ENCODE results near the gene FOXC1. TPM values are rescaled to one million over a fixed set of nuclear protein-coding genes. Genes with fewer than 3 reads are reported as not detected.

FOXC1 gene
- total and polyA plus RNA-seq, 2 donors (not counting 1 experiment from before 2014, with no cell fraction given), result 0.04 to 0.52 TPM

GRCh38 chr6:1622851-1623768, 13.4 kb downstream of the FOXC1 start:
- peaks cover 63% of the 10 kb centered on the region for H3K27me3 Mint-ChIP-seq
- H3K27ac ChIP-seq (ENCODE audit: low read length in 2 of 2), result no peak overlapping the region
- no peak overlapping the region for H3K9ac ChIP-seq (ENCODE audit: low read length)
- ChIA-PET CTCF (interaction anchor here (1.0 kb wide), 1 partner anchor 481 kb away, joined by 3 read pairs; no protein-coding TSS in a partner anchor), POLR2A (no interaction called here)
- peaks cover 37 to 40% of the 10 kb centered on the region in 2 donors for H3K4me1 ChIP-seq (ENCODE audit: control insufficient read depth in 2 of 2, insufficient read depth in 2 of 2, low read length in 2 of 2)
- WGBS (ENCODE audit: insufficient coverage), result 100% methylated on average over 1 of the region's 8 CpGs
- TF ChIP-seq EZH2 (IDR thresholded peaks at IDR 0.05; ENCODE audit: borderline replicate concordance, insufficient read depth, low read depth, low read length, poor library complexity, severe bottlenecking) (no peak), CTCF (IDR thresholded peaks at IDR 0.05) (no peak)
- DNase-seq, result no peak
- no peak overlapping the region for H3K27ac Mint-ChIP-seq
- intact Hi-C loops (cut with micrococcal nuclease), result loop anchor here (10.0 kb wide), 1 partner anchor 112 kb away; no protein-coding TSS in a partner anchor
- no peak overlapping the region for H3K4me2 ChIP-seq (replicated peaks; ENCODE audit: low read depth, low read length, poor library complexity, severe bottlenecking)
- H3K27me3 ChIP-seq (replicated peaks in 1 of 4; ENCODE audit: control extremely low read depth in 1 of 4, control insufficient read depth in 3 of 4, insufficient read depth in 4 of 4, low read length in 3 of 4), result peaks cover 0 to 84% (median 63%) of the 10 kb centered on the region in 4 experiments
- H3K4me3 Mint-ChIP-seq, result peak overlapping the region; percentile 62
- H3K4me1 Mint-ChIP-seq, result peaks cover 22% of the 10 kb centered on the region
- no peak overlapping the region for H2AFZ ChIP-seq (ENCODE audit: insufficient read depth, low read depth, low read length, poor library complexity, severe bottlenecking)
- no peak overlapping the region for H3K4me3 ChIP-seq (ENCODE audit: control extremely low read depth in 1 of 5, extremely low read depth in 1 of 5, insufficient read depth in 1 of 5, low read depth in 2 of 5, low read length in 4 of 5)
- H3K36me3 ChIP-seq (replicated peaks in 1 of 2; ENCODE audit: control extremely low read depth in 1 of 2, control insufficient read depth in 1 of 2, extremely low read depth in 1 of 2, insufficient read depth in 2 of 2, low read length in 1 of 2), result no peaks in the 10 kb centered on the region
- H3K9me3 ChIP-seq (ENCODE audit: control extremely low read depth in 1 of 3, control insufficient read depth in 2 of 3, insufficient read depth in 1 of 3, low read length in 2 of 3), result peaks cover 0 to 36% (median 0%) of the 10 kb centered on the region in 3 donors
- ATAC-seq (ENCODE audit: low read depth), result no peak
- H4K20me1 ChIP-seq (ENCODE audit: control insufficient read depth, insufficient read depth, low read length, poor library complexity, severe bottlenecking), result no peaks in the 10 kb centered on the region
- H3K9me3 Mint-ChIP-seq (ENCODE audit: insufficient read depth), result no peaks in the 10 kb centered on the region
- H3K79me2 ChIP-seq (ENCODE audit: control insufficient read depth, insufficient read depth, low read length), result no peaks in the 10 kb centered on the region

- Histone ChIP-seq H3K9ac (ENCODE audit: low read length) (no peak overlapping the region), H3K9me3 (ENCODE audit: control extremely low read depth in 1 of 3, control insufficient read depth in 2 of 3, insufficient read depth in 1 of 3, low read length in 2 of 3) (peaks cover 0 to 36% (median 0%) of the 10 kb centered on the region in 3 donors), H3K79me2 (ENCODE audit: control insufficient read depth, insufficient read depth, low read length) (no peaks in the 10 kb centered on the region), H3K27ac (ENCODE audit: low read length in 2 of 2) (no peak overlapping the region), H3K36me3 (replicated peaks in 1 of 2; ENCODE audit: control extremely low read depth in 1 of 2, control insufficient read depth in 1 of 2, extremely low read depth in 1 of 2, insufficient read depth in 2 of 2, low read length in 1 of 2) (no peaks in the 10 kb centered on the region), H3K4me1 (ENCODE audit: control insufficient read depth in 2 of 2, insufficient read depth in 2 of 2, low read length in 2 of 2) (peaks cover 37 to 40% of the 10 kb centered on the region in 2 donors), H4K20me1 (ENCODE audit: control insufficient read depth, insufficient read depth, low read length, poor library complexity, severe bottlenecking) (no peaks in the 10 kb centered on the region), H3K27me3 (replicated peaks in 1 of 4; ENCODE audit: control extremely low read depth in 1 of 4, control insufficient read depth in 3 of 4, insufficient read depth in 4 of 4, low read length in 3 of 4) (peaks cover 0 to 84% (median 64%) of the 10 kb centered on the region in 4 experiments), H3K4me2 (replicated peaks; ENCODE audit: low read depth, low read length, poor library complexity, severe bottlenecking) (no peak overlapping the region), H3K4me3 (ENCODE audit: control extremely low read depth in 1 of 5, extremely low read depth in 1 of 5, insufficient read depth in 1 of 5, low read depth in 2 of 5, low read length in 4 of 5) (no peak overlapping the region), H2AFZ (ENCODE audit: insufficient read depth, low read depth, low read length, poor library complexity, severe bottlenecking) (no peak overlapping the region)
- intact Hi-C loops (cut with micrococcal nuclease), result loop anchor here (10.0 kb wide), 1 partner anchor 111 kb away; no protein-coding TSS in a partner anchor
- ChIA-PET CTCF (interaction anchor here (0.6 to 1.2 kb wide), 2 partner anchors 585 to 730 kb away, joined by 3 read pairs; no protein-coding TSS in a partner anchor), POLR2A (no interaction called here)
- Mint-ChIP-seq H3K9me3 (ENCODE audit: insufficient read depth) (no peaks in the 10 kb centered on the region), H3K4me1 (peaks cover 22% of the 10 kb centered on the region), H3K27me3 (peaks cover 63% of the 10 kb centered on the region), H3K4me3 (peak overlapping the region; percentile 62), H3K27ac (no peak overlapping the region)
- WGBS (ENCODE audit: insufficient coverage), result over 99% methylated on average over 12 of the region's 12 CpGs
- DNase-seq (no peak), ATAC-seq (ENCODE audit: low read depth) (no peak)
- TF ChIP-seq EZH2 (IDR thresholded peaks at IDR 0.05; ENCODE audit: borderline replicate concordance, insufficient read depth, low read depth, low read length, poor library complexity, severe bottlenecking) (no peak), CTCF (IDR thresholded peaks at IDR 0.05) (no peak)
Measured at GRCh38 chr6:1623769-1624057, 14.0 kb downstream of the FOXC1 start.

Measured in B cell (primary cell).